Adipose tissue (tissue), 3 donors: ENCODE results near the gene RPAP3. TPM values are rescaled to one million over a fixed set of nuclear protein-coding genes. Genes with fewer than 3 reads are reported as not detected.

ENCODE experiments used
- H3K27ac ChIP-seq: one replicate; pipeline ENCODE4 v1.5.1; 2013; ENCODE audit warnings: low read depth, low read length
- WGBS, 3 donors: extraction: QIAGEN DNeasy Blood & Tissue Kit; methylation state at CpG; one replicate each; pipeline ENCODE4 v1.1.7; 2013; 5-methylcytosine and 5-hydroxymethylcytosine counted together
- polyA plus RNA-seq, 3 donors: library from polyadenylated mRNA; stranded (reverse); fragments of 200-250 nt; gene quantifications; one replicate each; pipeline ENCODE4 v1.2.3, GENCODE V29; 2013
- donor health status: healthy with polysubstance abuse.
- donor health status: Bipolar disorder and iron deficiency.
- donor health status: healthy.

Gene RPAP3
- polyA plus RNA-seq, 3 donors = 5.9 to 9.2 (median 7.5) TPM

DNA sequence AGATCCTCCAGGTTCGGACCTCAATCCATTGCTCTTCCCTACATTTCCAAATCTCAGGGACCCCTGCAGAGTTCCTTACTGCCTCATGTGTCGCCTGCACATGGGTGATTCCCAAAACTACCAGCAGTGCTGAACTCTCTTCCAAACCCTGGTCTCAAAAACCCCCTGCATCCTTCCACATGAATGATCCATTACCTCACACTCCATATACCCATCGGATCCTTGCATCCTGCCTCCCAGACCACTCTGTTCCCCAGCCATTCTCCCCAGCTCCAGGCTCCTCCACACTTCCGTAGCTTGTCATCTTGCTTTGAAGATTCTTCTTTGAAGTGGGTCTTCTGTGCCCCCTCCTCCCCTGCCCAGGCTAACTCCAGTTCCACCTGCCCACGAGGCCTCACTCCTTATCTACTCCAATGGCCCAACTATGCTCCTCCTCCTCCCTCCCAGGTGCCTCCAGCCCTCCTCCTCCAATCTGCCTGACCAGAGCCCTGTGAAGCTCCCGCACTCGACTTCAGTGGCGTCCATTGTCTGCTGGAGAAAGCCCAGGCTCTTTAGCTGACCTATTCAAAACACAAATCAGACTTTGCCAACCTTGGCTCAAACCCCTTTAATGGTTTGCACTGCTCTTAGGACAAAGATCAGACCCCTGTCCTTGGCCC, 39.1 kb upstream of the RPAP3 start:
- H3K27ac ChIP-seq = no peak overlapping the region
- WGBS, 3 donors = 76 to 85% (median 82%) methylated on average over 8 of the region's 8 CpGs

DNA sequence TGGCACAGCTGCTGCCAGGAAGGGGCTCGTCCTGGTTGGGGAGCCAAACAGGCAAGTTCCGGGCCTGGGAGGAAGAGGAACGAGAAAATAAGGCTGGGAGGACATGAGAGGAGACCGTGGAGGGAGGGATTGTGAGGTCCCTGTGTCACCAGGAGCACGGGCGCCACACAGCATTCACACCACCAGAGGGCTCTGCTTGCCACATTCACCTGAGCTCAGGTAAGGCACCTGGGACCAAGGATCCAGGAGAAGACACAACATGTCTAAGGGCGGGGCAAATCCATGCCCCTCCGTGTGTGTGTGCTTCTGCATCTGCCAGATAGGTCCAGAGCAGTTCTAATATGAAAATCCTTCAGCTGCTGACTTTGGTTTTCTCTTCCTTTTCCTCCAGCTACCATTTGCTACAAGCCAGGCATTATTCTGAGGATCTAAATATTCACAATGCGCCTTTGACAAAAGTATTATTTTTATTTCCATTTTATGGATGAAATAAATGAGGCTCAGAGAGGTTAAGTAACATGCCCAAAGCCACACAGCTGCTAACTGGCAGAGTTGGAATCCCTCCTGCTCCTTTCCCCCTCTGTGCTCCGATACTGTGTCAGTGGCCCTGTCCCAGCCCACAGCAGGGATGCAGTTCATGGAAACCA, 38.3 kb upstream of the RPAP3 start:
- 32 to 59% (median 56%) methylated on average over 10 of the region's 10 CpGs for WGBS, 3 donors
- H3K27ac ChIP-seq = no peak overlapping the region

DNA sequence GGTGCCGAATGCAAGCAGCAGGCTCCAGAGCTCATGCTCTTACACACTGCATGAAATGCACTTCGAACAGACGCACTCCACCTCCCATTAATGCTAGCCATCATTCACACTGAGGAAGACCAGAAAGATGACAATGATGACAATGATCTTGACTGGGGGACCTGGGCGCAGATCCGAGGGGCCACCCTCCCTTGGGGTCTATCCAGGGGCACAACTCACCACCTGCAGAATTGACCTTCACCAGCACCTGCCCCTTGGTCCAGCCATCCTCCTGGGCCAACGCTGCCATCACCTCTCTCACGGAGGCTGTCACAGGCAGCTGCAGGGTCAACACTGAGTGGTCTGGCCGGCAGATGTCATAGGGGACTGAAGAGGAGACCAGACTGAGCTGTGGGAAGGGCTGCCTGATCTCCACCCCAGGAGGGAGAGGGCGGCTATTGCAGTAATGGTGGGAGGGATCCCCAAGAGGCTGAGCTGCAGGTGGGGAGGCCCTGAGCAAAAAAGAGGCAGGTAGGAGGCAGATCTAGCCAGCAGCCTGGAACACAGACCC, 37.6 kb upstream of the RPAP3 start:
- H3K27ac ChIP-seq = no peak overlapping the region
- WGBS, 3 donors = 67 to 88% (median 87%) methylated on average over 9 of the region's 9 CpGs

DNA sequence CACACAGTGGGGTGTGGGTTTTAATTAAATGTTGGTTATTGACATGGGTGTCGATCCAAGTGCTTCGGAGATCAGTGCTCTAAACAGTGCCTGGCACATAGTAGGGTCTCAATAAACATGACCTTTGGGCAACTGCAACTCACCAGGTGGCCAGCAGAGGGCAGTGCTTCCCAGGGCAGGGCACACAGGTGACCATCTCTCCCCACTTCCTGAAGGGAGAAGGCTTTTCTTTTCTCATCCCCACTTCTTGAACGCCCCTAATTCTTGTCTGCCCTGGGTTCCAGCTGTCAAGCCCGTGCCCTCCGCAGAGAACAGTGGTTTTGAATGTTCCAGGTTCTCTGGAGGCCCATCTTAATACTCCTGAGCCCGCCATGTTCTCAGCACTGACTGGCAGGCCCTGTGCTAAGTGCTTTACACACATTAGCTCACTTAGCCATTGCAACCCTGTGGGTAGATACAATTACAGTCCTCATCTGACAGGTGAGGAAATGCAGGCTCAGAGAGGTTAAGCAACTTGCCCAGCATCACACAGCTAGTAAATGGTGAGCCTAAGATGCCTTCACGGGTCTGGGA, 36.5 kb upstream of the RPAP3 start:
- no peak overlapping the region for H3K27ac ChIP-seq
- WGBS, 3 donors = 63 to 70% (median 67%) methylated on average over 7 of the region's 7 CpGs

DNA sequence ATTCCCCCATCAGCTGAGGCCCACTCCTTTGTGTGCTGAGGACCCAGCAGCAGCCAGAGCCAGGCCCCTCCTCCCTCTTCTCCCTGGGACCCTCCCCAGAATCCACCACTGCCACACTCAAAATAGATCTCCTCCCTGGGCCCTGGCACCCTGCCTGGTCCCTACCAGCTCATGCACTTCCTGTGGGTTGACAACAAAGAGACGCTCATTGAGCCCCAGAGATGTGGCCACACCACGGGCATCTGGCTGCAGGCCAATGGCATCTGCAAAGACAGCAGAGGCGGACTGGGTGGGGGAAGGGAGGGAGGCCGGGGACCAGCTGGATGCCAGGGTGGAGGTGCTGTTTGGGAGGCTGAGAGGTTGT, 35.5 kb upstream of the RPAP3 start:
- no peak overlapping the region for H3K27ac ChIP-seq
- 17 to 24% (median 17%) methylated on average over 4 of the region's 4 CpGs for WGBS, 3 donors

DNA sequence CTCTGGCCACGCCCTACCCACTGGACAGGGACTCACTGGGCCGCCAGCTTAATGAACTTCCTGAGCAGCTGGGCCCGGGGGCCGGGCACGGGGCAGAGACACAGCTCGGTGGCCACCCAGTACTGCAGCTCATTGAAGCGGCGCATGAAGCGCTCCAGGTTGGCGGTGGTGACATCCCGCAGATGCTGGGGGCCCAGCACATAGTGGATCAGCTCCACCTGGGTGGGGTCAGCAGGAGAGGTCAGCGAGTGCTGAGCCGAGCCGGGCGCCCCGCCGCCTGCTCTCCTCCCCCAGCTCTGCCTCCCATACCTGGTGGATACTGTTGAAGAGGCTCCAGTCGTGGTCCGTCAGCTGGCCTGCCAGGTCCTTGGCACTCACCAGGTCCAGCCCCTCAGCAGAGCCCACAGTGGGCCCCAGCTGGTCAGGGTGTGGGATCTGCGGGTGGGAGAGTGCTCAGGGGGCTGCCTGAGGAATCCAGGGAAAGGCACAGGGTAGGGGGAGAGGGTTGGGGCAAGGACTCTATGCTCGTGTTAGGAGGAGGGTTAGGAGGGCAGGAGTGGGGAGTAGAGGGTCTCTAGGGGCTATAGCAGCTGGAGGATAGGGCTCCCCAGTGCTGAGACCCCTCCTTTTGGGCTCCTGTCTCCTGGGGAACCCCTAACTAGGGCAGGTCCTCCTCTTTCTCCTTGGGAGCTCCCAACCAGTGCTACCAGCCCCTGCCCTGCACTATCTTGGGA, 34.9 kb upstream of the RPAP3 start:
- 60 to 78% (median 63%) methylated on average over 21 of the region's 21 CpGs for WGBS, 3 donors
- H3K27ac ChIP-seq = no peak overlapping the region

DNA sequence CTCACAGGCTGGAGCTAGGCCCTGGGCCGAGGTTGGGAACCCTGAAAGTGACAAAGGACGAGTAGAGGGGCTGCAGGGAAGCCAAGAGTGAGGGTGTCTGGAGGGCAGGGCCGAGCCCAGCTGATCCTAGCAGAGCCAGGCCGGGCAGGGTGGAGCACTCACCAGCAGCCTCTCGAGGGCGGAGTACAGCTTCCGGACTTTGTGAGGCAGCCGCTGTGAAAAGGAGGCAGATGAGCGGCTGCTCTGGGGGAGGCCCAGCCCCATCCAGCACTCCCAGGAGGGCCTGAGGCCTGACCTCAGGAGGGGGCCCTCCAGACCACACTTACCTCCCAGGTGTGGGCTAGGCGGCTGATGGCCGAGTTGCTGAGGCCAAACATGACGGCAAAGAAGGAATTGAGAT, 34.1 kb upstream of the RPAP3 start:
- no peak overlapping the region for H3K27ac ChIP-seq
- WGBS, 3 donors = 66 to 78% (median 71%) methylated on average over 12 of the region's 12 CpGs

DNA sequence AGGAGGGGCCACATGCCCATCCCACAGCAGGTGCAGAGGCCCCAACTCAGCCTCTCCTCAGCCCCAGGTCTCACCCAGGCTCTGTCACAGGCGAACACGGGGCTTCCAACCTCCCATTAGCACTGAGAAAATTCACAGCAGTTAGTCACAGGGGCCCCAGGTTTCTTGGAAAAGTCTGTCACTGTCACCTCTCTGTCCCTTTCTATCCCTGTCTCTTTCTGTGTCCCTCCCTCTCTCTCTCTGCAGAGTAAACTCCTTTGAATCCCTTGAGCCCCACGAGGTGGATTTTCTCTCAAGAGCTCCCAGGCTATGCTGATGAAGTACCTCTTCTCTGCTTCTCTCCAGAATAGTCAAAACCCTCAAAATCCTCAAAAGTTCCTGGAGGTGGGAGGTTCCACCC, 33.5 kb upstream of the RPAP3 start:
- 78 to 94% (median 90%) methylated on average over 3 of the region's 3 CpGs for WGBS, 3 donors
- H3K27ac ChIP-seq = no peak overlapping the region

DNA sequence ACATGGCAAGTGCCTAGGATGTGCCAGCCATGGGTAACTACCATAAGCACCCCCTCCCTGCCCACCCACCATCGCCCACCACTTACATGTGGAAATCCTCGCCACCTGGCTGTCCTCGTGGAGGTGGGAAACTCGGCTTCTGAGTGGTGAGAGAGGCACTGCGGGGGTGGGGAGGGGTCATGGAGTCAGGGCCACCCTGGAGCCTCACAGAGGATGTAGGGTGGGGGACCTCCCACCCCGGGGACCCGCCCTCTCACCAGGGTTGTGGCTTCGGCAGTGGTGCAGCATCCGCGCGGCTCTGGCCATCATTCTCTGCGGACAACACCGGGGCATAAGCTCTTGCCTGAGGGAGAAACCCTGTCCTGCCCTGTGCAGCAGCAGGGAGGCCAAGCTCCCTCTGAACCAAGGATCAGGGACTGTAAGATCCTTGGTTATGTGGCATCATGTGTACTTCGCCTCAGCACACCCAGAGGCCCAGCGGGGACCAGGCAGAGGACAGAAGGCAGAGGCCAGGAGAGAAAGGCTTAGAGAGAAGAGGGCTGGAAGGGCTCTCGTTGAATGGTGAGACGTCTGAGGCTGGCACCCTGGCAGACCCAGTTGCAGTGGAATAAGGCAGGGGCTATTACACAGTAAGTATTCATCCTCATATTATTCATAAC, 32.2 kb upstream of the RPAP3 start:
- WGBS, 3 donors = 84 to 89% (median 84%) methylated on average over 17 of the region's 17 CpGs
- H3K27ac ChIP-seq = no peak overlapping the region

DNA sequence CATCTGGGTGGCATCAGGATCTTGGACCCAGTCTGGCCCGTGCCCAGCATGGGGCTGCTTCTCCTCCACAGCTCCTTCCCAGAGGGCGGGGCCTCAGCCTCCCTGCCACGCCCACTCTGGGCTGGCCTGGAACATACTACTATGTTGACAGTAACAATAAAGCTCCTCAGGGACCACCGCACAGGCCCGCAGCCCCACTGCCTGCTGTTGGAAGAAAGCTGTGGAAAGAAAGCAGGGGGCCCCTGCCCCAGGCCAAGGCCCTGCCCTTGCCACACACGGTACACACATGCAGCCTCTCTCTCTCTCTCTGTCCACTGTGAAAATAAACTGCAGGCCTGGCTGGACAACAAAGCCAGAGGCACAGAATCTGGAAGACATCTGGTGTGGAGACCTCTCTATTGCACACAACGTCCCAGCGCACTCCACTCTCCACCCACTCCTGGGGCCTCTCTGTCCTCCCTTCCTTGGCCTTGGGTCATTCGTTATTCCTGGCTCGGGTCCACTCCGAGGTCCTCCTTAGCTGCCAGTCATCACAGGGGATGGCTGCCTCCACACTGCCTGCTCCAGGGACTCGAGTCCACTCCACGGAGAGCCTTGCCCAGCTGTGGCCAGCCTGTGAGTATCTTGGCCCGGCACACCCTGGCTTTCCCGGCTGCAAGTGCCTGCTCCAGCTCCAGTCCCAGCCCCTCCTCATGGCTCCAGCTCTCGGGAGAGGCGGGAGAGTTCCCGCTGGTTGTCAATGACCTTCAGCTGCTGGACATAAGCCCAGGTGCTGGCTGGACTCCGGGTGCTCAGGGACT, 31.2 kb upstream of the RPAP3 start:
- H3K27ac ChIP-seq = no peak overlapping the region
- WGBS, 3 donors = 14 to 41% (median 31%) methylated on average over 19 of the region's 19 CpGs

DNA sequence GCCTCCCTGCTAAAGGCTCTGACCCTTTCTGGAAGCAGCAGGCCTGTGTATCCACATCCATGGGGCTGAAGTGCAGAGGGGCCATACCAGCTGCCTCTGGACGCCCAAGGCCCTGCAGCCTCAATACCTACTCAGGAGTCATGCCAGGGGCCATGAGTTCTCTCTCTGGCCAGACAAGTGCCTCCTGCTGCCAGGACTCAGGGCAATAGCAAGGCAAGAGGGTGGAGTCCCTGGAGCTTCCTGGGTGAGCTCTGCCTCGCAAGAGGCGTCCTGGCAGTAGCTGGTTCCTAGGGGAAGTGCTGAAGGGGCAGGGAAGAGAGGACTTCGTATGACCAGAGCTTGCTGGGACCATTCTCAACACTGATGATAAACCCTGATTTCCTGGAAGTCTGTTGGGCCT, 30.4 kb upstream of the RPAP3 start:
- no peak overlapping the region for H3K27ac ChIP-seq
- WGBS, 3 donors = 53 to 80% (median 53%) methylated on average over 4 of the region's 4 CpGs

DNA sequence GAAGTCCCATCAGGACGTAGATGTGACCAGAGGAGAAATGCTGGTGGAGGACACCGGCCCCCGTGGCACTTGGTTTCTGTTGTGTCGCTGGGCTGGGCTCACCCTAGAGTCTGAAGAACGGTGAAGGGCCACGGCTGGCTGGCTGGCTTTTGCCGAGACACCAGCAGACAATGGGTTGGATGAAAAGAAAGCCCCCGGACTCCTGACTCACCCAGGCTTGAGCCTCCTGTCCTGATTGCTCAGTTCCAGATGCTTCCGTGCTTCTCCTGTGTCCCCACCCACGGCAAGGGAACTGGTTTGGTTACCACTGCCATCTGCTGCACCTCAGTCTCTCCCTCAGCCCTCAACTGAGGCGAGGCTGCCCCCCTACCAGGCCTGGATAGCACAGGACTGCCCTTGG, 29.8 kb upstream of the RPAP3 start:
- H3K27ac ChIP-seq = no peak overlapping the region
- WGBS, 3 donors = 86 to 93% (median 90%) methylated on average over 11 of the region's 11 CpGs

DNA sequence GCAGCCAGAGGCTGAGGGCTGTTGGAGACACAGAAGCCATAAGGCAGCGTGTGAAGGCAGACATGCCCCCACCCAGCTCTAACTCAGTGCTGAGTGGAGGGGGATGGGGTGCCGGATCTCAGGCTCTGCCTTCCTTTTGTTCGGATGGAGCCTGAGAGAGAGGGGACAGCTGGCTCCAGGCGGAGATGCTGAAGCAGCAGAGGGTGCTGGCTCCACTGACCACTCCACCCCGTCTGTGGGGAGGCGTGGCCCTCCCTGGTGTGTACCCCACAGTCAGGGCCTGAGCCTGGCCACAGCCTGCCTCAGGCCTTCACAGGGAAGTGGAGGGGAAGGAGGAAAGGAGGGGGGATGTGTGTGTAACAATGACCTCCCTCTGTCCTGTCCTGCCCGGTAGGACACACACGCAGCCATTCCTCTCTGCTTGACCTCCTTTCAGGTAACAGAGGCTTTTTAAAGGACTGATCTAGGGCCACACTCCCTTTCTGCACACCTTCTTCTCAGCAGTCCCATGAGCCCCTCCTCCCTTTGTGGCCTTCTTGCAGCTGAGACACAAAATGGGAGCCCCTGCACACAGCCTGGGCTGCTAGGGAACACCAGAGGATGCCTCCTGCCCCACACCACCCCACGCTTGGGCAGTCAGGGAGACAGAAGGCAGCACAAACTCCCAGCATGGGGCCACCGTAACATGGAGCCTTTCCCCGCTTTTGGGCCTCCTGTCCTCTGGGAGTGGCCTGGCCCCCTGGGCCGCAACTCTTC, 29.1 kb upstream of the RPAP3 start:
- WGBS, 3 donors = 72 to 87% (median 73%) methylated on average over 11 to 12 of the region's 12 CpGs
- no peak overlapping the region for H3K27ac ChIP-seq

DNA sequence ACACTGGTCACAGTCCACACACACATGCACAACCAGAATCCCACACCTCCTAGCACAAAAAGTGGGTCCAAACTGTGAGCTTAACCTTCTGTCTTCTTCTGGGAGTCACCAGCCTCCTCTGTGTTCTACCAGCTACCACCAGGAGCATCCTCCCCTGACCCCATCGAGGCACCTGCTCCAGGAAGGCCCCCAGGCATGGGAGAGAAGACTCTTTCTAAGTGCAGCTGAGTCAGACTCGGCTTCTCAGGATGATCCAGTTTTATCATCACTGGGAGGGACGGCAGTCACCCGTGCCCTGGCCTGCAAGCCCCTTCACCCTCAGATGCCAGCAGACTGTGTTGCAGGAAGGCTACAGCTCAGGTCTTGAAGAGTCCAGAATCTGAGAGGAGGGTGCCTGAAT, 27.3 kb upstream of the RPAP3 start:
- WGBS, 3 donors = 86 to 91% (median 88%) methylated on average over 4 of the region's 4 CpGs
- no peak overlapping the region for H3K27ac ChIP-seq

DNA sequence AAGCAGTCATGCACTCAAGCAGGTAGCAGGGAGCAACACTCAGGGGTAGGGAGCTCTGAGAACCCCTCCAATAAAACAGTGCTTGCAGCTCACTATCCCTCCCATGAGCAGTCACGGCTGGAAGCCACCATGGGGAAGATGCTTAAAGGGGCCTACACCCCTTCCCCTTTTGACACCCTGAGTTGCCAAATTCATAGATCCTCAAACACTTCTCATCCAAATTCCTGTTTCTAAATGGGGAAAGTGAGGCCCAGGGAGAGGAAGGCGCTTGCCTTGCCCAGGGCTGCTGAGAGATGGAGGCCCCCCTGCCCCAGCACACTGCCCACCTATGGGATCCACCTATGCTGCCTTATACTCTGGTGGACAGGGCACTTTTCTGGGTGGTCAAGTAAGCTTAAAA, 26.7 kb upstream of the RPAP3 start:
- WGBS, 3 donors = 62 to 92% (median 74%) methylated on average over 2 of the region's 2 CpGs

DNA sequence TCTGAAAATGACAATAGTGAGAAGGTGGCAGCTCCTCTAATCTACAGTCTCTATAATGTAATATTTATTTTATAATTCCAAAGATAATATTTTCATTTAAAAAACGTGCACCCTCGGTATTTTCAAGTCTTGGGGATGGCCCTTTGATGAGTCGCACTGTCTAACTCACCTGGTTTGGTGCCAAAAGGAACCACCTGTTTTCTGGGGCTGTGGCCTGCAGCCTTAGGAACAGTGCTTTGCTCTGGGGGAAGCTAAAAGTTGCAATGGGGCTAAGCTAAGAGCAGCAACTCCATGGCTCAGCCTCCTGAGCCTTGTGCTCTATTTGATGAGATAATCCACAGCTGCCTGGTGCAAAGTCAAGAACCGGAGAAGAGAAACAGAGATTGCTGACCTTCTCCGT, 25.9 kb upstream of the RPAP3 start:
- 66 to 73% (median 69%) methylated on average over 5 of the region's 5 CpGs for WGBS, 3 donors
- H3K27ac ChIP-seq = no peak overlapping the region

More for the DNA sequence above, 26.7 kb upstream of the RPAP3 start:
- H3K27ac ChIP-seq = no peak overlapping the region

DNA sequence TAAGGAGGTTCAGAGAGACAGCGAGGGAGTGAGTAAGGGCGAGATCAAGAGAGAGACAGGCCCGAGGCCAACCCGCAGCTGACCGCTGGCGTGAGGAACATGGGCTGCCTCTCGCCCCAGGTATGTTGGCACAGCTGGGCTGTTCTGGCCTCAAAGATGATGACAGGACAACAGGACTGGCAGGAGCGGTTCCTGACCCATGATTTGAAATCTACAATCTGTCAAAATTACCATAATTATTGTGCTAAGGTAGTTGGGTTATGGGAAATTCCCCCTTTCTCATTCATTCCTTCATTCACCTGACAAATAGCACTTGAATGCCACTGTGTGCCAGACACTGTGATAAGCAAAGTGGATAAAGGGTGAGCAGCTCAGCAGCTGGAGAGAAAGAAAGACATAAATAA, 24.5 kb upstream of the RPAP3 start:
- 26 to 71% (median 68%) methylated on average over 8 of the region's 8 CpGs for WGBS, 3 donors
- H3K27ac ChIP-seq = no peak overlapping the region
